CD14-positive monocyte (primary cell): ENCODE results near the gene ATAD3A. TPM values are rescaled to one million over a fixed set of nuclear protein-coding genes. Genes with fewer than 3 reads are reported as not detected.

Source experiments
- DNase-seq, 3 donors: peaks; one replicate each; pipeline ENCODE4 v3.0.0-alpha.2; 2011 to 2022
- H2AFZ ChIP-seq: 2 replicates; pipeline ENCODE4 v1.6.0; 2012; ENCODE audit warnings: mild to moderate bottlenecking, low read depth, low read length, inconsistent platforms; ENCODE audit not compliant: insufficient read depth, poor library complexity, severe bottlenecking
- H3K27ac ChIP-seq, 2 donors: 1 replicate in 1 of 2; 2 replicates in 1 of 2; pipeline ENCODE4 v1.5.1; 2012 to 2013; ENCODE audit warnings: low read length in 2 of 2, control low read depth in 1 of 2, inconsistent platforms in 1 of 2, low read depth in 1 of 2, mild to moderate bottlenecking in 1 of 2
- H3K27me3 ChIP-seq, 2 donors: one replicate each; pipeline versions ENCODE4 v1.6.0 to v1.6.1; 2011 to 2013; ENCODE audit warnings: low read length in 2 of 2; ENCODE audit not compliant: control insufficient read depth in 2 of 2, insufficient read depth in 2 of 2
- H3K36me3 ChIP-seq, 2 donors: replicated peaks in 1 of 2; 1 replicate in 1 of 2; 2 replicates in 1 of 2; pipeline versions ENCODE4 v1.5.1 to v1.6.1; 2012 to 2013; ENCODE audit warnings: low read length in 2 of 2, control low read depth in 1 of 2, inconsistent platforms in 1 of 2, mild to moderate bottlenecking in 1 of 2; ENCODE audit not compliant: insufficient read depth in 2 of 2, control insufficient read depth in 1 of 2
- H3K4me1 ChIP-seq, 2 donors: 1 replicate in 1 of 2; 2 replicates in 1 of 2; pipeline versions ENCODE4 v1.5.1 to v1.6.1; 2012 to 2013; ENCODE audit warnings: low read length in 2 of 2, control low read depth in 1 of 2, inconsistent platforms in 1 of 2, mild to moderate bottlenecking in 1 of 2, moderate library complexity in 1 of 2; ENCODE audit not compliant: insufficient read depth in 2 of 2, control insufficient read depth in 1 of 2
- H3K4me2 ChIP-seq: replicated peaks from 2 replicates; pipeline ENCODE3; 2012; ENCODE audit warnings: low read length, moderate library complexity, mild to moderate bottlenecking; ENCODE audit not compliant: poor library complexity, severe bottlenecking; ENCODE audit errors: extremely low read depth
- H3K4me3 ChIP-seq, 3 experiments: fragments of 200-600 bp in 1 of 3; sonication (generic) in 1 of 3; replicated peaks in 1 of 3; 1 replicate in 2 of 3; 2 replicates in 1 of 3; pipeline ENCODE4 v1.5.1; 2011 to 2013; ENCODE audit warnings: low read length in 3 of 3, mild to moderate bottlenecking in 3 of 3, control low read depth in 2 of 3, low read depth in 2 of 3, inconsistent platforms in 1 of 3, moderate library complexity in 1 of 3
- H3K79me2 ChIP-seq: 2 replicates; pipeline ENCODE4 v1.6.0; 2012; ENCODE audit warnings: mild to moderate bottlenecking, control low read depth, inconsistent platforms, low read length, moderate library complexity; ENCODE audit not compliant: insufficient read depth
- H3K9ac ChIP-seq: 2 replicates; pipeline ENCODE4 v1.6.0; 2017; ENCODE audit warnings: low read length, mild to moderate bottlenecking; ENCODE audit not compliant: insufficient read depth, poor library complexity, severe bottlenecking
- H3K9me3 ChIP-seq, 2 donors: replicated peaks in 1 of 2; 1 replicate in 1 of 2; 2 replicates in 1 of 2; pipeline versions ENCODE4 v1.5.1 to v1.6.1; 2012 to 2013; ENCODE audit warnings: low read length in 2 of 2, control low read depth in 1 of 2; ENCODE audit not compliant: control insufficient read depth in 1 of 2, insufficient read depth in 1 of 2
- H4K20me1 ChIP-seq: 2 replicates; pipeline ENCODE4 v1.6.0; 2012; ENCODE audit warnings: mild to moderate bottlenecking, low read length, control low read depth, moderate library complexity; ENCODE audit not compliant: insufficient read depth
- H3K27ac Mint-ChIP-seq, 7 donors: one replicate each; pipeline ENCODE4 v1.8.0; 2020; ENCODE audit warnings: mild to moderate bottlenecking in 7 of 7, mixed read lengths in 7 of 7, moderate library complexity in 6 of 7, inconsistent platforms in 2 of 7
- H3K27me3 Mint-ChIP-seq, 3 donors: one replicate each; pipeline ENCODE4 v1.8.0; 2021 to 2022; ENCODE audit warnings: low read depth in 3 of 3, mild to moderate bottlenecking in 3 of 3, mixed read lengths in 3 of 3, moderate library complexity in 3 of 3, inconsistent platforms in 1 of 3
- H3K36me3 Mint-ChIP-seq, 2 donors: one replicate each; pipeline ENCODE4 v1.8.0; 2020; ENCODE audit warnings: mixed read lengths in 2 of 2, inconsistent platforms in 1 of 2, mild to moderate bottlenecking in 1 of 2
- H3K4me1 Mint-ChIP-seq: one replicate; pipeline ENCODE4 v1.8.0; 2020; ENCODE audit warnings: mild to moderate bottlenecking, mixed read lengths
- H3K4me3 Mint-ChIP-seq, 2 donors: one replicate each; pipeline ENCODE4 v1.8.0; 2020; ENCODE audit warnings: mild to moderate bottlenecking in 2 of 2, mixed read lengths in 2 of 2, moderate library complexity in 1 of 2
- H3K9me3 Mint-ChIP-seq, 7 donors: one replicate each; pipeline ENCODE4 v1.8.0; 2020 to 2022; ENCODE audit warnings: mixed read lengths in 7 of 7, mild to moderate bottlenecking in 6 of 7, moderate library complexity in 6 of 7, inconsistent platforms in 2 of 7
- CTCF ChIP-seq: fragments of 200-600 bp; IDR thresholded peaks from one replicate; pipeline ENCODE4 v1.8.0; 2022; ENCODE audit warnings: antibody characterized with exemption, mild to moderate bottlenecking
- WGBS: methylation state at CpG from one replicate; pipeline ENCODE4 v1.1.5; 2013; ENCODE audit warnings: missing lambda C conversion rate; ENCODE audit not compliant: insufficient coverage; 5-methylcytosine and 5-hydroxymethylcytosine counted together
- intact Hi-C, 2 donors: fragments of 100-400 bp; cut with micrococcal nuclease; formaldehyde crosslinking; loops; one replicate each; pipeline versions ENCODE4 v1.15.0 to v1.15.1; 2023
- polyA plus RNA-seq, 3 donors: library from polyadenylated mRNA; depleted of rRNA in 1 of 3; unstranded in 2 of 3; stranded (reverse) in 1 of 3; fragments of 300-500 nt in 2 of 3; fragments of >200 nt in 1 of 3; fragmentation: Illumina TruSeq in 2 of 3; gene quantifications; 1 replicate in 2 of 3; 2 replicates in 1 of 3; pipeline ENCODE4 v1.2.3, GENCODE V29; 2012 to 2021

Gene ATAD3A
- polyA plus RNA-seq, 3 donors: 4.1 to 14.0 (median 6.4) TPM

GRCh38 chr1:1547011-1547410 is 35.0 kb downstream of the ATAD3A start:
- Mint-ChIP-seq H3K4me1 (no peaks in the 10 kb centered on the region), H3K27me3 (peaks cover 0 to 3% (median 0%) of the 10 kb centered on the region in 3 donors), H3K4me3 (no peak overlapping the region), H3K9me3 (peaks cover 0 to 3% (median 0%) of the 10 kb centered on the region in 7 donors), H3K27ac (peak overlapping the region in 1 of 7 donors; percentile 57), H3K36me3 (peaks cover 25 to 43% of the 10 kb centered on the region in 2 donors)
- H3K36me3 ChIP-seq: peaks cover 35 to 43% of the 10 kb centered on the region in 2 donors
- no peak overlapping the region for H3K4me3 ChIP-seq
- no peaks in the 10 kb centered on the region for H3K9me3 ChIP-seq
- no peak overlapping the region for H3K4me2 ChIP-seq
- no peak overlapping the region for H2AFZ ChIP-seq
- intact Hi-C loops: no loop called here
- H3K4me1 ChIP-seq: no peaks in the 10 kb centered on the region
- no peaks in the 10 kb centered on the region for H3K27me3 ChIP-seq
- H3K9ac ChIP-seq: no peak overlapping the region
- TF ChIP-seq CTCF: no peak
- DNase-seq: no peak
- peaks cover 37% of the 10 kb centered on the region for H4K20me1 ChIP-seq
- H3K27ac ChIP-seq: no peak overlapping the region
- peaks cover 2% of the 10 kb centered on the region for H3K79me2 ChIP-seq
- 100% methylated on average over 3 of the region's 9 CpGs for WGBS

- Histone ChIP-seq H4K20me1 (peaks cover 42% of the 10 kb centered on the region), H3K36me3 (peaks cover 31 to 39% of the 10 kb centered on the region in 2 donors), H3K9me3 (no peaks in the 10 kb centered on the region), H3K4me2 (no peak overlapping the region), H3K27ac (no peak overlapping the region), H3K4me1 (no peaks in the 10 kb centered on the region), H3K4me3 (no peak overlapping the region), H3K27me3 (no peaks in the 10 kb centered on the region), H3K79me2 (peaks cover 7% of the 10 kb centered on the region), H2AFZ (no peak overlapping the region), H3K9ac (no peak overlapping the region)
- H3K4me1 Mint-ChIP-seq: no peaks in the 10 kb centered on the region
- DNase-seq: no peak
- no peak overlapping the region for H3K4me3 Mint-ChIP-seq
- H3K27me3 Mint-ChIP-seq: peaks cover 0 to 2% (median 0%) of the 10 kb centered on the region in 3 donors
- H3K27ac Mint-ChIP-seq: peak overlapping the region in 1 of 7 donors; percentile 21
- WGBS: 89% methylated on average over 17 of the region's 19 CpGs
- peaks cover 0 to 3% (median 0%) of the 10 kb centered on the region in 7 donors for H3K9me3 Mint-ChIP-seq
- no peak for TF ChIP-seq CTCF
- peaks cover 22 to 41% of the 10 kb centered on the region in 2 donors for H3K36me3 Mint-ChIP-seq
- intact Hi-C loops: no loop called here
Observed at GRCh38 chr1:1547476-1547875, 35.5 kb downstream of the ATAD3A start.
